Thoracic aorta endothelial cell (primary cell): Measurements from ENCODE around the gene ADAMTS20. TPM values are rescaled to one million over a fixed set of nuclear protein-coding genes. Genes with fewer than 3 reads are reported as not detected.

ENCODE experiments used
- total RNA-seq: library from RNA; depleted of rRNA; stranded (reverse); fragments of >200 nt; gene quantifications from 2 replicates; pipeline ENCODE4 v1.2.3, GENCODE V29; 2012

The ADAMTS20 gene
- total RNA-seq = not detected in 2 replicates

GRCh38 chr12:43551971-43552559, at the start of gene ADAMTS20:
TSS of gene ADAMTS20 (minus strand) at chr12:43552203. CDS start at chr12:43551921, 282 bp downstream.

Other genes starting within 250 kb of the ADAMTS20 start
- gene PUS7L, start 206.6 kb upstream of the ADAMTS20 start, total RNA-seq = 25.5 and 30.9 TPM in 2 replicates
- gene IRAK4, start 206.7 kb upstream of the ADAMTS20 start, total RNA-seq = 27.1 and 28.6 TPM in 2 replicates